Inflammatory macrophage treated with lipopolysaccharide for 1 hour (primary cell): ENCODE results near the gene PRSS57.
"Not testable (repeated sequence)": the region's sequence is repeated elsewhere in the genome, so short reads cannot be mapped to it uniquely, and the experiment has no call there.

Experiments used
- DNase-seq, 2 donors: peaks; one replicate each; pipeline ENCODE4 v3.0.0-alpha.2; 2020 to 2022

The PRSS57 gene

DNA sequence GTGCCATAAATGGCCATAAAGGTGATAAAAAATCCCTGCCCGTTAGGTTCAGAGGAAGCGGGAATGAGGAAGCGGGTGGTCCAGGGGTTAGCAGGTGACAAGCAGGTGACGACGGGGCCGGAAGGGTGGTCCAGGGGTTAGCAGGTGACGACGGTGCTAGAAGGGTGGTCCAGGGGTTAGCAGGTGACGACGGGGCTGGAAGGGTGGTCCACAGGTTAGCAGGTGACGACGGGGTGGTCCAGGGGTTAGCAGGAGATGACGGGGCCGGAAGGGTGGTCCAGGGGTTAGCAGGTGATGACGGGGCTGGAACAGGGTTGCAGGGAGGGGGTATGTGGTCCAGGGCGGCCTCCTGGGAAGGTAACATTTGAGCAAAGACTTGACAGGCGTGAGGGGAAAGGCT lies 6.3 kb downstream of the PRSS57 start:
- no peak for DNase-seq

- no peak for DNase-seq
Measured at GRCh38 chr19:688214-688613, 7.0 kb downstream of the PRSS57 start.

DNA sequence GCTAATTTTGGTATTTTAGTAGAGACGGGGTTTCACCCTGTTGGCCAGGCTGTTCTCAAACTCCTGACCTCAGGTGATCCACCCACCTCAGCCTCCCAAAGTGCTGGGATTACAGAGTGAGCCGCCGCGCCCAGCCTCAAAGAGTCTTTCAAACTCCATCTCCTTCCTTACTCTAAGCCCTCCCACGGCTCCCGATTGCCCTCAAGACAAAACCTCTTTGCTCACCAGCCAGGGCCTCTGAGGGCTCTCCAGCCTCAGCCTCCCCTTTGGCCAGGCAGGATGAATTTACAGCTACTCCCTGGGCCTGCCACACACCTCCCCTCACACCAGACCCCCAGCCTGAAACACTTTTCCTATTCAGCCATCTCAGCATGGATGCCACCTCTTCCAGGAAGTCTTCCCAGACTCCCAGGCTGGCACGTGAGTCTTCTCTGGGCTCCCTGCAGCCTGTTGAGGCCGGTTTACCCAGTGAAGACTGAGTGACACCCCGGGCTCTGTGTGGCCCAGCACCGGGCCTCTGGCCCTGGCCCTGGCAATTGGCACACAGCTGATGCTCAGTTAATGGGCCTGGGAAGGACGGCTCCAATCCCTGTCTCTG lies 7.6 kb downstream of the PRSS57 start:
- no peak for DNase-seq

- DNase-seq, result no peak
Measured at GRCh38 chr19:686589-687297, 8.5 kb downstream of the PRSS57 start.

GRCh38 chr19:685454-685931 lies 9.8 kb downstream of the PRSS57 start:
- no peak for DNase-seq

DNA sequence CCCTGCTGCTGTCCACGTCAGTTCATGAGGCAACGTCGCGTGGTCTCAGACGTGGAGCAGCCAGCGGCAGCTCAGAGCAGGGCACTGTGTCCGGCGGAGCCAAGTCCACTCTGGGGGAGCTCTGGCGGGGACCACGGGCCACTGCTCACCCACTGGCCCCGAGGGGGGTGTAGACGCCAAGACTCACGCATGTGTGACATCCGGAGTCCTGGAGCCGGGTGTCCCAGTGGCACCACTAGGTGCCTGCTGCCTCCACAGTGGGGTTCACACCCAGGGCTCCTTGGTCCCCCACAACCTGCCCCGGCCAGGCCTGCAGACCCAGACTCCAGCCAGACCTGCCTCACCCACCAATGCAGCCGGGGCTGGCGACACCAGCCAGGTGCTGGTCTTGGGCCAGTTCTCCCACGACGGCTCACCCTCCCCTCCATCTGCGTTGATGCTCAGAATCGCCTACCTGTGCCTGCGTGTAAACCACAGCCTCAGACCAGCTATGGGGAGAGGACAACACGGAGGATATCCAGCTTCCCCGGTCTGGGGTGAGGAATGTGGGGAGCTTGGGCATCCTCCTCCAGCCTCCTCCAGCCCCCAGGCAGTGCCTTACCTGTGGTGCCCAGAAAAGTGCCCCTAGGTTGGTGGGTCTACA lies 12.5 kb downstream of the PRSS57 start:
- no peak for DNase-seq

- peak in 1 of 2 donors; percentile 44 for DNase-seq
Measured at GRCh38 chr19:681029-682019, 13.9 kb downstream of the PRSS57 start.

DNA sequence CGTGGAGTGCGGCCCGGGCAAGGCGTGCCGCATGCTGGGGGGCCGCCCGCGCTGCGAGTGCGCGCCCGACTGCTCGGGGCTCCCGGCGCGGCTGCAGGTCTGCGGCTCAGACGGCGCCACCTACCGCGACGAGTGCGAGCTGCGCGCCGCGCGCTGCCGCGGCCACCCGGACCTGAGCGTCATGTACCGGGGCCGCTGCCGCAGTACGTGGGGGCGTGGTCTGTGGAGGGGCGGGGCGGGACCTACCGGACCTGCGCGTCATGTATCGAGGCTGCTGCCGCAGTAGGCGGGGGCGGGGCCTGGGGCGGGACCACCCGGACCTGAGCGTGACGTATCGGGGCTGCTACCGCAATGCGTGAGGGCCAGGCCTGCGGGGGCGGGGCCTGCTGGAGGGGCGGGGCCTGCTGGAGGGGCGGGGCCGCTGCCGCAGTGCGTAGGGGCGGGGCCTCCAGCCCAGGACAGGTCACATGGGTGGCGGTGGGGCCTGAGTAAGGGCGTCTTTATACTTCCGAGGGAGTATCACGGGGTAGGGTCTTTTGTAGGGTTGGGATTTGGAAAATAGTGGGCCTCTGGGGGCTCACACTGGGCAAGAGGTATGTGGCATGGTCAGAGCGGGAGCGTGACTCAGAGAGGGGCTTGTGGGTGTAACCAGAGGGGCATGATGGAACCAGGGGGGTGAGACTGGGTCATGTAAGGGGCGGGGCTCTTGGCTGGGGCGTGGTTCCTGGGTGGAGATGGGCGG lies 14.8 kb downstream of the PRSS57 start:
- DNase-seq, result peak; percentile 96 to 99

GRCh38 chr19:679418-680286 lies 15.6 kb downstream of the PRSS57 start:
- peak; percentile 38 to 59 for DNase-seq

GRCh38 chr19:678791-679388 lies 16.4 kb downstream of the PRSS57 start:
- DNase-seq, result no peak

DNA sequence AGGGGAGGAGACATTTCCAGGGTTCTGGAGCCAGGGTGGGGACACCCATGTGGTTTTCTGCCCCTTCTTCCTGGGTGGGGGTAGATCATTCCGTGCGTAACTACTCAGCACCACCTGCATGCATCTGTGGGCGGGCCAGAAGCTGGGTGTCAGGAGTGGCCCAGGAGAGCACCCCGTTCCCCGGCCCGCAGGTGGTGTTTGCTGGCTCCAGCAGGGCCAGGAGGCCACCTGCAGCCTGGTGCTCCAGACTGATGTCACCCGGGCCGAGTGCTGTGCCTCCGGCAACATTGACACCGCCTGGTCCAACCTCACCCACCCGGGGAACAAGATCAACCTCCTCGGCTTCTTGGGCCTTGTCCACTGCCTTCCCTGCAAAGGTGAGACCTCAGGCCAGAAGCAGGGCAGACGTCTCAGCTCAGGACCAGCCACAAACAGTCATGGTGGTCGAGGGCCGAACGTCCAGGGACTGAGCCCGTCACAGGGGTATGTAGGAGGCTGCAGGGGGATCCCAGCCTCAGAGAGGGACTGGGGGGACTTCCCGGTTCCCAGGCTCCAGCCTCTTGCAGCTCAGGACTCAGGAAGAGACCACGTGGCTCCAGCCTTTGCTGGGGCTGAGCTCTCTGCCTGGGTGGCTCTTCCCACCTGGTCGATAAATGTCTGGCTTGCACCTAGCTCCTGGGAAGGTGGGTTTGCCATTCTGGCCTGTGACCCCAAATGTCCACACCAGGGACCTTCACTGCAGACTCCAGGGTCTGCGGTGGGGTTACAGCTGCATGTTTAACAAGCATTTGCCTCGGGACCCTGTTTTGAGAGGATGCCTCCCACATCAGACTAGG lies 17.4 kb downstream of the PRSS57 start:
- no peak for DNase-seq

GRCh38 chr19:677201-677600 lies 18.1 kb downstream of the PRSS57 start:
- DNase-seq, result no peak

DNA sequence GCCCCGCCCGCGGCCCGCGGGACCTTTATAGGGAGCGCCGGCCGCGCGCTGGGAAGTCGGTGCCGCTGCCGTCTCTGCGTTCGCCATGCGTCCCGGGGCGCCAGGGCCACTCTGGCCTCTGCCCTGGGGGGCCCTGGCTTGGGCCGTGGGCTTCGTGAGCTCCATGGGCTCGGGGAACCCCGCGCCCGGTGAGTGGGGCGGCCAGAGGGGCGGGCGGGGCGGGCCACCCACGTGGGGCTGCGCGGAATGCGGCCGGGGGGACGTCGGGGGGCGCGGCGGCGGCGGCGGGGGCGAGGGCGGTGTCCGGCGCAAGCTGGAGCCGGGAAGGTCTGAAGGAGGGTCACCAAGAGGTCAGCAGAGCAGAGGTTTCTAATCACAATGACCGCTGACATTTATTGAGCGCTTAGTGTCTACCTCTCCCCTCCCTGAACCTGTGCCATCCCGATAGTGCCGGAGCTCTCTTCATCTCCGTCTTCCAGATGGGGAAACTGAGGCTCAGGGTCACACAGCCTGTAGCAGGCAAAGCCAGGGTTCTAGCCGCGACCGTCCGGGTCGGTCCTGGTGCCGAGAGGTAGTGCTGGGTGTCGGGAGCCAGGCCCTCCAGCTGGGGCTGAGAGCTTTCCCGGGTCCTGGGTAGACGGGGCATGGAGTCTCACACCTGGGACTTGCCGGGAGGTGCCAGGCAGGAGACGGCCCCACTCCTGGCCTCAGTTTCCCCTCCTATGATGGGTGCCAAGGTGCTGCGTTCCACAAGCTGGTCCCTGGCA lies 18.7 kb downstream of the PRSS57 start, which contains the start of gene FSTL3:
Gene FSTL3, plus strand, starts transcription at position 54 of the 767 bp plus-strand sequence. Its CDS starts 32 bp downstream, at position 86.
- no peak for DNase-seq

DNA sequence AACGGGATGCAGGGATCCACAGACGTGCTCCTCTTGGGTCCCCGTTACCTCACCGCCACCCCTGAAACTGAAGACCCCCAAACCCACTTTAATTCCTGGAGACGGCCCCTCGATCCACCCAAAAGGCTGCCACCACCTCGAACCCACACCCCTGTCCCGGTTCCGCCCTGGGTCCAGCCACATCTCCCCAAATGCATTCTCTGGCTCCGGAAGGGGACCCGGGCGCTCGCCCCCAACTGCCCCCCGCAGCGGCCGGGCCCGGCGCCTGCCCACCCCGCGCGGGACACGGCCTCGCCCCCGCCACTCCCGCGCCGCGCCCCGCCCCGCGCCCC lies 19.3 kb downstream of the PRSS57 start:
- no peak for DNase-seq

- DNase-seq, result no peak
Measured at GRCh38 chr19:674282-675151, 20.7 kb downstream of the PRSS57 start.

DNA sequence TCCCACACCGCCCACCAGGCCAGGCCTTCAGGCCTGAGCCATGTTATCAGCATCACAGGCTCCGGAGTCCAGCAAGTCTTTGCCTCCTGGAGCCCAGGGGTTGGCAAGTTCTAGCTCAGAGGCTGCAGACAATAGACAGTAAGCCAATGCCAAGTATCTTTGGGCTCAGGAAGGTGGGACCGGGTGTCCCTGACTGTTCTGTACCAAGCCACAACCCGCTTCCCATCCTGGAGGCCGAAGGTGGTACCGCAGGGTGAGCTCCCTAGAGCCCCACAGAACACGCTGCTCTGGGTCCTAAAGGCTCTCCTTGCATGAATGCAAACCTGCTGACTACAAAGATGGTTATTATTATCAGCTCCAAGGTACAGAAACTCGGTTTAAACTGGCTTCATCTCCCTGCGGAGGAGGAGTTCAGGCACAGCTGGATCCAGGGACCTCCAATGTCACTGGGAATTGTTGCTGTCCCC lies 24.6 kb downstream of the PRSS57 start:
- no peak for DNase-seq

- DNase-seq, result not testable (repeated sequence)
Measured at GRCh38 chr19:668675-669434, 26.4 kb downstream of the PRSS57 start.
